ENCODE results near the gene LEMD2.

LEMD2 gene

DNA sequence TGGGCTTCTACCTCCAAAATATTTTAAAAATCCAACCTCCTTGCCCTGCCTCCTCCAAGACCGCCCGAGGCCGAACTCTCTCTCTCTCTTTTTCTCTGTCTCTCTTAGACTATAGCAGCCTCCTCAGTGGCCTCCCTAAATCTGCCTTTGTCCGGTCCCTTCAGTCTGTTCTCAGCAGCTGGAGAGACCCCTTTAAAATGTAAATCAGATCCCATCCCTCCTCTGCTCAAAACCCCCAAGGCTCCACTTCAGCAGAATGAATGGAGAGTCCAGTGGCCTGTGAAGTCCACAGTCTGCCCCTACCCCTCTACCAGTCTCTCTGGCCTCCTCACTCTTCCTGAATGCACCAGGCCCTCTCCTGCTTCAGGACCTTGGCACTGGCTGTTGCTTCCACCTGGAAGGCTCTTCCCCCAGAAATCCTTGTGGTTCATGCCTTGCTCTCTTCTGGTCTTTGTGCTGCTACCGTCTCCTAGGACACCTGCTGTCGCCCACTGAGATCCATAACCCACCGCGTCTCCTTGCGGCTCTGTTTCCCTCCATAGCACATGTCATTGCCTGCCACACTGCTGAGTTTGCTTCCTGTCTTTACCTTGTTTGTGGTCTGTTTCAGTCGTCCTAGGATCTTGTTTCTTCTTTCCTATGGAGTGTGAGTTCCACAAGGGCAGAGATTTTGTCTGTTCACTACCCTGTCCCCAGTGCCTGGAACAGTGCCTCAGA, 8.9 kb upstream of the LEMD2 start:
- no peak for DNase-seq

DNA sequence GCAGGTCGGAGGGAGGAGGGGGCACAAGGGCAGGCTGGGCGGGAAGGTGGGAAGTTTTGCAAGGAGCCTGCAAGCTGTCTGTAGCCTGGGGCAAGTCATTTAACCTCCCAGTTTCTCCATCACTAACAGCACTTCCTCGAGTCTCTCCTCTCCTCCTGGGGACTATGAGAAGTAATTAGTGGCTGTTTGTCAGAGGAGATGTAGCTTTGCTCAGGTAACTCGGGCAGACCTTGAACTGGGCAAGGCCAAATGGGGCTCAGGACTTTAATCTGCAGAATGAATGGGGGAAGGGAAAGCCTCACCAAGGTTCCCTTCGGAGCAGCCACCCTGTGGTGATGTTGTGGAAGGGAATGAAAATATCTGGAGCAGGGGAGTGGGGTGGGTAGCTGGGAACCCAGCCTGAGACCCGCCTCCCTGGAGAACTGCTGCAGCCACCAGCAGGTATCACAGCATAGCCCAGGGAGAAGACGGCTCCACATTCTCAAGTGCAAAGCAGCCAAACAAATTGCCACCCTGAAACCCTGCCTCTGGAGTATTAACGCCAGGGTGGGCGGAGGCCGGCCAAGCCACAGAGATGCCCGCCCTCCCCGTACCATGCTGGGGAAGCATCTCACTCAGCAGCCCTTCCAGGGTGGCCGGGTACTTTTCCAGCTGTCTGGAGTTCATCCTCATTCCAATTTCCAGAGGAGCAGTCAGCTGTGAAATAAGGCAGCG, 6.1 kb upstream of the LEMD2 start:
- no peak for DNase-seq

DNA sequence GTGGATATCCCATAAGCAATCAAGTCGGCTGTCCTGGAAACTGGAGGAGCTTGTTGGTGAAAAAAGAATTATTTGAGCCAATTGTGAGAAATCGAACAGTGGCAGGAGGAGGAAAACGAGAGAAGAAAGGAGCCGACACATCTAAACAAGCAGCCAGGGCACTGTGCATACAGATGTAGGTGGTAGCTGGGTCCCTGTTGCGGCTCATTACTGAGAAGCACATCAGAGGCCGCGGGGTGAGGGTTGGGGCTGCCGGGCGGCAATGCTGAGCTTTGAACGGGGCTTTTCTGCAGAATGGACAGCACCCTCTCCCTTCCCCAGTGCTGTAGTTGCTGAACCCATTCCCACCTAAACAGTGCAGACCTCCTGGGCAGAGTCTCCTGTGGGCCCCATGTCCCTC, 4.1 kb upstream of the LEMD2 start:
- DNase-seq = no peak

GRCh38 chr6:33791620-33792019, 2.7 kb upstream of the LEMD2 start:
- no peak for DNase-seq

DNA sequence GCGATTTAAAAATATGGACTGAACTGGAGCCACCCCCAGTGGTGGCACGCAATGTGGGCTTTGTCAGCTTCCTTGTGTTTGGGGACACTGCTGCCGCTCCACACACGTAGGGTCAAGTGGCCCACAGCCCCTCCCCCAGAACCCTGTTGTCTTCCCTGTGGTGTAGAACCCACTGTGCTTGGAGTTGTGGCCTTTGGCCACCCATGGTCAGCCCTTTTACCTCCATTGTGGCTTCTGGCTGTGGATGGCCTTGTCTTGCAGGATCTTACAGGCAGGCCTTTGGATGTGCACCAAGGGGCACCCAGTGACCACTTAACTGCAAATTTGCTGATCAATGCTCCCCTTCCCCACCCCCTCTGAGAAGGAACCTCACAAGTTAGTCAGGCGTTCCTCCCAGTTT, 2.0 kb upstream of the LEMD2 start:
- no peak for DNase-seq

- DNase-seq = no peak
Measured at GRCh38 chr6:33790379-33790778, 1.4 kb upstream of the LEMD2 start.

DNA sequence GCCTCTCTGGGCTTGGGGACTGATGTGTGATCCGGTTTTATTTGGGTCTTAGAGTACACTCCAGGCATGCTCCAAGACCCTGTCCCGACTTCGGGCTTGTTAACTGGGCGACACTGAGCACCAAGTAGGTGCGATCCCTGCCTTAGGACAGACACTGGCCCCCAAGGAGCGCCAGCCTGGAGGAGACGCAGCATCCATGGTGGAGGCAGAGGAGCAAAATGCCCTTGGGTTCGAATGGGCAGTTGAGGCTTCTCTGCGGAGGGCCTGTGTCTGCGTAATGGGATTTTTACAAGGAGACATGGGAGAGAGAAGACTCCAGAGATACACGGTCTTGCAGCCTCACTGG, 593 bp upstream of the LEMD2 start:
- DNase-seq = no peak

GRCh38 chr6:33787954-33788693, 806 bp downstream of the LEMD2 start:
- DNase-seq = peak; percentile 84

- no peak for DNase-seq
Measured at GRCh38 chr6:33787346-33787953, 1.5 kb downstream of the LEMD2 start.

GRCh38 chr6:33786736-33787135, 2.2 kb downstream of the LEMD2 start:
- no peak for DNase-seq

DNA sequence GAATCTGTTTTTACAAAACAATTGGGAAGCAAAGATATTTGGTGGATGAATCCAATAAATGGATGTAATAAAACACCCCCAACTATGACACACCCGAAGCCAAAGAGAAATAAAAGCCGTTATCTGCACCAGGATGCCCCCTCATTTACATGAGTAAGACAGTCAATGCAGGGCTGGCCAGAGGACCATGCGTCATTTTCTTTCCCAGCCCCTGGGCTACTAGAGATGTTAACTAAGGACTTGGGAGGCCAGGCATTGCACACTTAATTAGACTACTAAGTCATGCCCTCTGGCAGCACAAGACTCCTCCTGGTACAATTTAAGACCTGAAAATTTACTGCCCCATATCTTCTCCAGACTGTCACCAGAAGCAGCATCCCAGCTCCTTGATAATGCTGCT, 3.2 kb downstream of the LEMD2 start:
- DNase-seq = no peak

DNA sequence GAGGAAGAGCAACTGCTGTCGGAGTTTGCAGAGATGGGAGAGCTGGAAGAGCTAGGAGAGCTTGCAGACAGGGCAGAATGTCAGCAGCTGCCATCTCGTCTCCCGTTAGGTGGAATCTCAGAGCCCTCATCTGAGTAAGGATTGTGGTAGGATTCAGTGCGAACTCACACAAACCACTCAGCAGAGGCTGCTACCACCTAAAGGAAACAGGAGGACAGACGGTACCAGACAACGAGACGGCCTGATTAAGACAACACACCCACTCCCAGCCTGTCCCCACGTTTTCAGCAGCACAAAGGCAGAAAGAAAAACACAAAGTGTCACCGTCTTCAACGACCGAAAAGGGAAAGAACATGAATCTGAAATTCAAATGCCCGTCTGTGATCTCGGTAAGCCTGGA, 4.1 kb downstream of the LEMD2 start:
- no peak for DNase-seq

DNA sequence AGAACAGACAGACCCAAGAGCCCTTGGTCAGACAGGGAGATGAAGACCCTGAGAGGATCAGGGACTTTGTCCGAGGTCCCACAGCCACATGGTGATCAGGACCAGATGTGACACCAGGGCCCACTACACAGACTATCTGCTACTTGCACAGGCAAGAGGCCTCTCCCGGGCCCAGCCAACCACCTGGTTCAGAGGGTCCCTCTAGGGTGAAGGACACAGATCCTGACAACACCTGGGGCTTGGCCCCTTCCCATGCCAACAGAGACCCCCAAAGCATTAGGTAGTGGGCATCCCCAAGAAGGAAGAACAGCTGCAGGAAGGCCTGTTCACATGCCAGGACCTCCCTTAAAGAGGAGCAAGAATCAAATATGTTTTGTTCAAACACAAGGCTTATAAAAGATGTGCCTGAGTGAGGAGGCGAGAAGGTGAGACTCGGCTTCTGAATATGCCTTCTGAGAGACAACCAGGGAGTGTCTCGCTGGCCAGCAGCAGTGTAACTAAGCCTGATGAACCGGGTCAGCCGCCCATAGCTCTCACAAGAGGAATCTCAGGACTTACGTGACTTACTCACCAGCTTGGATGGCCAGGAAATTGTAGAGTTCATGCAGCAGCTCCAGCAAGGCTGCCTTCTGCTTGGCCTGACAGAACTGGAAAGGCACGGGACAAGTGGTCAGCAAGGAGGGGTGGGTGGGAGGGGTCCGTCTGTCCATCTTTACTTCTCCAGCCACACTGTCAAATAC, 5.0 kb downstream of the LEMD2 start:
- no peak for DNase-seq

DNA sequence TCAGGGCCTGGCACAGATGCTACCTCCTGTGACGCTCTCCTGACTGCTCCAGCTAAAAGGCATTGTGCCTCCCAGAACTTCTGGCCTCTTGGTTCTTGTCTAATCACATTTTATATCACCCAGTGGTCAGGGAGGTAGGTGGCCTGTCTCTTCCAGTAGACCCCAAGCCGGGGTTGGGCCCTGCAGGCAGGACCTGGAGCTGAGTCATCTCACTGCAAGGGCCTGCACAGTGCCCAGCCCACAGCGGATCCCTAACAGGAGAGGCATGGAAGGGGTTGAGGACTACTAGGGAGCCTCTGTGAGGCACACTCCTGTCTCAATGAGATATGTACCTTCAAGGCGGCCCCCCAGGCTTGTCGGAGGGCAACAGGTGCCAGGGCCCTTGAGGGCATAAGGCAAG, 6.4 kb downstream of the LEMD2 start:
- no peak for DNase-seq

- no peak for DNase-seq
Measured at GRCh38 chr6:33781131-33781975, 7.6 kb downstream of the LEMD2 start.

DNA sequence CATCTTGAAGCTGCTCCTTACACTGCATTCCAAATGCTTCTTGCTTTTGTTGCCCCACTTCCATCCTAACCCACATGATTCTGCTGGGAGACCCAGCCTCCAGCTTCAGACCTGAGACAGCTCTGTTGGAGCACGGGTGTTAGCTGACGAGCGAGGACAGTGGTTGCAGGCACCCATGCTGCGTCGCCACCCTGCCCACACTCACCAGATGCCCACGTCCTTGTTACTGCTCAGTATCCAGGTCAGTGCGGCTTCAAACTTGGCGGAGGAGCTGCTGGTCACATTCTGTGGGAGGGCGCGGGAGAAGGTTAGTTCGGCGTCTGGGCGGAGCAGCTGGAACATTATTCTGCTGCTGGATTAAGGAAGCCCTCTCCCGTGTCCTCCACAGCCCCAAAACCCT, 9.0 kb downstream of the LEMD2 start:
- no peak for DNase-seq

GRCh38 chr6:33779290-33779689, 9.6 kb downstream of the LEMD2 start:
- no peak for DNase-seq

- no peak for DNase-seq
Measured at GRCh38 chr6:33778444-33779121, 10.3 kb downstream of the LEMD2 start.

DNA sequence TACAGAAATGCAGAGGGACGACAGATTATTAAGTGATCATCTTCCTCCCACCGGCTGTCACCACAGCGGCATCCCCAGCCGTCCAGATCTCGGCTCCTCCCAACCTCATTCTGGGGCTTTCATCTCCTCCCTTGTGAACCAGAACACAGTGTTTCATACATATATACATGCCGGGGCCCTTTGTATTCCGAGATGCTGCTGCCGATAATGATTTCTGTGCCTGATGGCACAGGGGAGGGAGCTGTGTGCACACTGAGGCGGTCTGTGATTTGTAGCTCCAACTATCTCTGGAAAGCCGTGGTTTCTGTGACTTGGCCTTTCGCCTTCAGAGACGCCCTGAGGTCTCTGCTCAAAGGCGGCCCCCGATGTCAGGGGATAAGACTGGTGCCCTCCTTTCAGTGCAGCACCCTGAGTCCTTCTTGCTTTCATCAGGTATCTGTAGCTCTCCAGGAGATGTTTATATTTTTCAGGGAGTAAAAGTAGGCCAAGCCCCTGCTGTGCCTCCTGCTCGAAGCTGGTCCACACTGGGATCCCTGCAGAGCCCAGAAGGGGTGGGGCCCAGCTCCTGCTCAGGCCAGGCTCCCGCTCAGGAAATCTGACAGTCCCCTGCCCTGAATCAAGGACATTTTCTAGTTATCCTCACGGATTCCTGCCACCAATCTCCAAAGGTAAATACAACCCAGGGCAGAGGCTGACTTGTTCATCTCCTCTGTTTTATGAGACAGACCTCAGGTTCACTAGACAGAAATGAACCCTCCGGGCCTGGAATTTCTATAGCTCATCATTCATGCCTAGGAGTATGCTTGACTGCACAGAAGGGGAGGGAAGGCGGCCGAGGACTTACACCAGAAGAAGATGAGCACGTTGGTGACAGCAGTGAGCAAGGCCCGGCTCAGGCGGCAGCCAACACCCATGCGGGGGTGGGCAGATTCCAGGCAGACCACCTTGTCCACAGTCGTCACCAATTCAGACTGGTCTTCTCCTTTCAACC, 11.2 kb downstream of the LEMD2 start:
- DNase-seq = no peak

DNA sequence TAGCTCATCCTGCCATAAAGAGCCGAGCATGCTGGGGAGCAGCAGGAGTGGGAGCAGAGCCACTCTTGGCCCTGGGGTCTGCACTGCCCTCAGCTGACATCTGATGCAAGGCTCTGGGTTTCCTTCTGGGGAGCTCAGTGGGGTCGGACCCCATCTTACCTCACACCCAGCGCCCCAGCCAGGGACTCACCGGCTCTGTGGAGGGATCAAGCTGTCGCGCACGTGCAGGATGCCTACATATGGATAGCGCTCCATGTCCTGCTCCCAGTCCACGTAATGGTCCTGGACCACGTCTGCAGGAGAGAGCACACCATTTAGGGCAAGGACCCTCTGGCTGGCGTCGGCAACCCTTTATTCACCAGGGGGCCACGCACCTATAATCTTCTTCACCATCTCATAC, 12.2 kb downstream of the LEMD2 start:
- no peak for DNase-seq

Measured in right kidney (tissue), 1 donor.